HepG2 (cell line): ENCODE results near the gene XPNPEP2. TPM values are rescaled to one million over a fixed set of nuclear protein-coding genes. Genes with fewer than 3 reads are reported as not detected.

ENCODE experiments used
- ATAC-seq: fragments of 200-7000 bp; cut with Tn5 transposase; 3 replicates; pipeline ENCODE4 v1.9.1; 2020; ENCODE audit warnings: mild to moderate bottlenecking, moderate library complexity
- BruUV-seq: library from RNA; stranded (reverse); fragments of 400-500 nt; replicated peaks from 2 replicates; lab custom pipeline; 2021; lab: Mats Ljungman, UMichigan
- CTCF ChIA-PET: fragments of 300-600 bp; formaldehyde crosslinking; extraction: SDS; loops from one replicate; lab custom pipeline; 2021; ENCODE audit warnings: low total read pairs, inconsistent platforms, low intra/inter-chr PET ratio; lab: Yijun Ruan, JAX
- POLR2A ChIA-PET: fragments of 350-600 bp; sonication (Branson Sonifier 250); formaldehyde crosslinking; loops from one replicate; lab custom pipeline; 2020; ENCODE audit warnings: antibody characterized with exemption, inconsistent platforms; lab: Yijun Ruan, JAX
- DNase-seq: peaks from one replicate; pipeline ENCODE4 v3.0.0-alpha.2; 2015; ENCODE audit warnings: low spot score
- FAIRE-seq: peaks from 3 replicates; lab custom pipeline; 2011; peaks lifted over from hg19 to GRCh38; lab: Jason Lieb, UNC
- H2AFZ ChIP-seq: one replicate; pipeline ENCODE4 v1.6.1; 2011; ENCODE audit warnings: low read length, inconsistent platforms
- H3K27ac ChIP-seq: fragments of 300-600 bp; 3 replicates; pipeline ENCODE4 v1.8.0; 2011; ENCODE audit warnings: mixed run types, mild to moderate bottlenecking, mixed read lengths, low read length, inconsistent platforms; ENCODE audit not compliant: insufficient read depth; ENCODE audit errors: extremely low read length
- H3K27me3 ChIP-seq, 2 experiments: fragments of 200-600 bp in 1 of 2; 2 replicates in 1 of 2; 3 replicates in 1 of 2; pipeline versions ENCODE4 v1.6.0 to v1.8.0; 2011; ENCODE audit warnings: low read length in 2 of 2, mild to moderate bottlenecking in 2 of 2, moderate library complexity in 2 of 2, inconsistent platforms in 1 of 2; ENCODE audit not compliant: insufficient read depth in 2 of 2, control insufficient read depth in 1 of 2
- H3K36me3 ChIP-seq, 2 experiments: fragments of 200-600 bp in 1 of 2; replicated peaks in 1 of 2; 2 replicates in 1 of 2; 3 replicates in 1 of 2; pipeline versions ENCODE4 v1.5.1 to v1.8.0; 2011; ENCODE audit warnings: low read length in 2 of 2, inconsistent platforms in 1 of 2; ENCODE audit not compliant: insufficient read depth in 2 of 2, control insufficient read depth in 1 of 2
- H3K4me1 ChIP-seq: 2 replicates; pipeline ENCODE4 v1.5.1; 2012; ENCODE audit warnings: low read length, inconsistent platforms; ENCODE audit not compliant: insufficient read depth
- H3K4me2 ChIP-seq: 2 replicates; pipeline ENCODE4 v1.6.0; 2011; ENCODE audit warnings: low read depth, low read length, inconsistent platforms
- H3K4me3 ChIP-seq, 3 experiments: fragments of 200-600 bp in 1 of 3; sonication (generic), shearing (Covaris generic) in 1 of 3; replicated peaks in 1 of 3; 2 replicates each; pipeline ENCODE4 v1.5.1; 2011 to 2016; ENCODE audit warnings: low read length in 3 of 3, inconsistent platforms in 2 of 3, low read depth in 2 of 3, mild to moderate bottlenecking in 2 of 3, control low read depth in 1 of 3, mixed read lengths in 1 of 3; ENCODE audit not compliant: insufficient read depth in 1 of 3
- H3K79me2 ChIP-seq: one replicate; pipeline ENCODE4 v1.6.1; 2011; ENCODE audit warnings: low read length, inconsistent platforms; ENCODE audit not compliant: insufficient read depth
- H3K9ac ChIP-seq: 2 replicates; pipeline ENCODE4 v1.6.0; 2011; ENCODE audit warnings: mild to moderate bottlenecking, low read depth, low read length, inconsistent platforms; ENCODE audit not compliant: insufficient read depth
- H3K9me3 ChIP-seq: 2 replicates; pipeline ENCODE4 v1.5.1; 2012; ENCODE audit warnings: mild to moderate bottlenecking, low read length
- H4K20me1 ChIP-seq: 2 replicates; pipeline ENCODE4 v1.6.0; 2011; ENCODE audit warnings: inconsistent platforms, mild to moderate bottlenecking, low read length, moderate library complexity; ENCODE audit not compliant: insufficient read depth
- IRF2 ChIP-seq: IDR thresholded peaks from 2 replicates; pipeline ENCODE4 v1.6.1; 2018; ENCODE audit warnings: missing genetic modification reagents, missing compliant biosample characterization
- NR2F6 ChIP-seq, 2 experiments: IDR thresholded peaks; 2 replicates each; pipeline ENCODE4 v1.6.1; 2016; ENCODE audit warnings: antibody characterized with exemption in 1 of 2, mild to moderate bottlenecking in 1 of 2
- WGBS: methylation state at CpG from one replicate; pipeline ENCODE4 v1.1.6; 2017; ENCODE audit warnings: low lambda C conversion rate; 5-methylcytosine and 5-hydroxymethylcytosine counted together
- in situ Hi-C: cut with HindIII; loops from 2 replicates; pipeline ENCODE4 v1.10.0; 2017; ENCODE audit warnings: low pct_unique_long_range_greater_than_20kb; ENCODE audit not compliant: extremely low pct_ligation_motif_present
- intact Hi-C: fragments of 100-400 bp; cut with micrococcal nuclease; formaldehyde crosslinking; loops from one replicate; pipeline ENCODE4 v1.10.0; 2022; ENCODE audit not compliant: unreplicated experiment
- polyA plus RNA-seq, 8 experiments: library from polyadenylated mRNA; depleted of rRNA in 3 of 8; stranded (reverse) in 7 of 8; unstranded in 1 of 8; fragments of >200 nt; fragmentation: Illumina TruSeq in 4 of 8; extraction: Trizol in 4 of 8; gene quantifications; 2 replicates each; pipeline versions ENCODE4 v1.2.1 to v1.2.3, GENCODE V29; 2011 to 2016; ENCODE audit warnings: low read depth in 4 of 8, missing spikeins in 1 of 8, mixed read lengths in 1 of 8; ENCODE audit not compliant: insufficient read depth in 1 of 8
- total RNA-seq, 5 experiments: library from RNA; depleted of rRNA; stranded (reverse); fragments of >200 nt; fragmentation: Illumina TruSeq; extraction: Trizol; gene quantifications; 2 replicates each; pipeline ENCODE4 v1.2.3, GENCODE V29; 2016; ENCODE audit warnings: low read depth in 1 of 5
- TF ChIP-seq, protein P1 (sequence below): sonication (generic); formaldehyde crosslinking; IDR thresholded peaks from 2 replicates; pipeline ENCODE4 v1.4.0; 2020; ENCODE audit warnings: mild to moderate bottlenecking, missing genetic modification reagents

The XPNPEP2 gene
- total and polyA plus RNA-seq, 2 of the 13 experiments (the other 11 are each of a cell fraction or from before 2014, with no cell fraction given), result 1.1 to 1.8 TPM

DNA sequence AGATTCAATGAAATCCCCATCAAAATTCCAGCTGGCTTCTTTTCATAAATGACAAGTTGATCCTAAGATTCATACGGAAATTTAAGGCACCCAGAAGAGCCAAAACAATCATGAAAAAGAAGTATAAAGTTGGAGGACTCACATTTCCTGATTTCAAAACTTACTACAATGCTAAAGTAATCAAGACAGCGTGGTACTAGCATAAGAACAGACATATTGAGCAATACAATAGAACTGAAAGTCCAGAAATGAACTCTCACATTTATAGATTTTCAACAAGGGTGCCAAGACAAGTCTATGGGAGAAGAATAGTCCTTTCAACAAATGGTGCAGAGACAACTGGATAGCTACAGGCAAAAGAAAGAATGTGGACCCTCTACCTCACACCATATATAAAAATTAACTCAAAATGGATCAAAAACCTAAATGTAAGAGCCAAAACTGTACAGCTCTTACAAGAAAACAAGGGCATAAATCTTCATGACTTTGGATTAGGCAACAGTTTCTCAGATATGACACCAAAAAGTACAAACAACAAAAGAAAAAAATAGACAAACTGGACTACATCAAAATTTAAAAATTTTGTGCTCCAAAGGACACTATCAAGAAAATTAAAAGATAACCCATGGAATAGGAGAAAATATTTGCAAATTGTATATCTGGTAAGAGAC, 69.5 kb downstream of the XPNPEP2 start (continued):
- TF ChIP-seq, protein P1, sequence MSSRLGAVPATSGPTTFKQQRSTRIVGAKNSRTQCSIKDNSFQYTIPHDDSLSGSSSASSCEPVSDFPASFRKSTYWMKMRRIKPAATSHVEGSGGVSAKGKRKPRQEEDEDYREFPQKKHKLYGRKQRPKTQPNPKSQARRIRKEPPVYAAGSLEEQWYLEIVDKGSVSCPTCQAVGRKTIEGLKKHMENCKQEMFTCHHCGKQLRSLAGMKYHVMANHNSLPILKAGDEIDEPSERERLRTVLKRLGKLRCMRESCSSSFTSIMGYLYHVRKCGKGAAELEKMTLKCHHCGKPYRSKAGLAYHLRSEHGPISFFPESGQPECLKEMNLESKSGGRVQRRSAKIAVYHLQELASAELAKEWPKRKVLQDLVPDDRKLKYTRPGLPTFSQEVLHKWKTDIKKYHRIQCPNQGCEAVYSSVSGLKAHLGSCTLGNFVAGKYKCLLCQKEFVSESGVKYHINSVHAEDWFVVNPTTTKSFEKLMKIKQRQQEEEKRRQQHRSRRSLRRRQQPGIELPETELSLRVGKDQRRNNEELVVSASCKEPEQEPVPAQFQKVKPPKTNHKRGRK (CRISPR knock-in tag), result no peak

DNA sequence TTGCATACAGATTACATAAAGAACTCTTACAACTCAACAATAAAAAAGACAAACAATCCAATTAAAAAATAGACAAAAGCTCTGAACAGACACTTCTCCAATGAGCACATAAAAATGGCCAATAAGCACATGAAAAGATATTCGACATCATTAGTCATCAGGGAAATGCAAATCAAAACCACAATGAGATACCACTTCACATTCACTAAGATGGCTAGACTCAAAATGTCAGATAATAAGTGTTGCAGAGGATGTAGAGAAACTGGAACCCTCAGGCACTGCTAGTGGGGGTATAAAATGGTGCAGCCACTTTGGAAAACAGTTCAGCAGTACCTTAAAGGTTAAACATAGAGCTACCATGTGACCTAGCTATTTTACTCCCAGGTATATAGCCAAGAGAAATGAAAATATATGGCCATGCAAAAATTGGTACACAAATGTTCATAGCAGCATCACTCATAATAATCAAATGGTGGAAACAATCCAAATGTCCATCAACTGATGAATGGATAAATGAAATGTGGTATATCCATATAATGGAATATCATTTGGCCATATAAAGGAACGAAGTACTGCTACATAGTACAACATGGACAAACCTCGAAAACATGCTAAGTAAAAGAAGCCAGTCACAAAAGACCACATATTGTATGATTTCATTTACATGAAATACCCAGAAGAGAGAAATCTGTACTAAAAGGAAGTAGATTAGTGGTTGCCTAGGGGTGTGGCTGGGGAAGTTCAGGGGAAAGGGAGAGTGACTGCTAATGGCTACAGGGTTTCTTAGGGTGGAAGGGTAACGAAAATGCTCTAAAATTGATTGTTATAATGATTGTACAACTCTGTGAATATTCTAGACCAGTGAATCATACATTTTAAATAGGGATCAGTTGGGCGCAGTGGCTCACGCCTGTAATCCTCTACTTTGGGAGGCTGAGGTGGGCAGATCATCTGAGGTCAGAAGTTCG, 70.3 kb downstream of the XPNPEP2 start:
- Histone ChIP-seq H2AFZ (no peak overlapping the region), H3K27ac (no peak overlapping the region), H3K9me3 (no peaks in the 10 kb centered on the region), H3K79me2 (no peaks in the 10 kb centered on the region), H3K9ac (no peak overlapping the region), H3K4me1 (no peaks in the 10 kb centered on the region), H3K36me3 (peaks cover 9 to 39% of the 10 kb centered on the region in 2 experiments), H3K27me3 (no peaks in the 10 kb centered on the region), H3K4me2 (no peak overlapping the region), H3K4me3 (no peak overlapping the region), H4K20me1 (no peaks in the 10 kb centered on the region)
- CTCF ChIA-PET, result no interaction called here
- 98% methylated on average over 7 of the region's 7 CpGs for WGBS
- intact Hi-C loops (no loop called here), in situ Hi-C loops (no loop called here)
- DNase-seq (no peak), ATAC-seq (no peak), FAIRE-seq (peak; percentile 28)
- no TSS peak for BruUV-seq
- POLR2A ChIA-PET, result no interaction called here
- TF ChIP-seq NR2F6 (IDR thresholded peaks at IDR 0.05), result no peak
- no peak for TF ChIP-seq NR2F6 (CRISPR knock-in tag; IDR thresholded peaks at IDR 0.05)
- TF ChIP-seq IRF2 (CRISPR knock-in tag), result no peak
- TF ChIP-seq, all 625 proteins: peak for 0
